Endothelial cell of umbilical vein (primary cell): ENCODE measurements around the gene FZD8. TPM values are rescaled to one million over a fixed set of nuclear protein-coding genes. Genes with fewer than 3 reads are reported as not detected.

ENCODE experiments used
- BruUV-seq: library from RNA; stranded (reverse); fragments of 400-500 nt; replicated peaks from 2 replicates; lab custom pipeline; 2021; lab: Mats Ljungman, UMichigan
- CTCF ChIA-PET: fragments of 300-600, 350-600 bp; sonication (Branson Sonifier 250); formaldehyde crosslinking; loops from one replicate; lab custom pipeline; 2021; ENCODE audit warnings: antibody characterized with exemption, inconsistent platforms; lab: Charles Lee
- POLR2A ChIA-PET: fragments of 300-600, 350-600 bp; sonication (Branson Sonifier 250); formaldehyde crosslinking; loops from one replicate; lab custom pipeline; 2021; ENCODE audit warnings: antibody characterized with exemption, inconsistent platforms; lab: Charles Lee
- DNase-seq: peaks from one replicate; pipeline ENCODE4 v3.0.0-alpha.2; 2011; ENCODE audit warnings: low read depth, low spot score
- FAIRE-seq: peaks from 2 replicates; lab custom pipeline; 2011; peaks lifted over from hg19 to GRCh38; lab: Jason Lieb, UNC
- H2AFZ ChIP-seq: 2 replicates; pipeline ENCODE4 v1.6.0; 2012; ENCODE audit warnings: low read depth, low read length, control low read depth, inconsistent platforms
- H3K27ac ChIP-seq: 2 replicates; pipeline ENCODE4 v1.5.1; 2011; ENCODE audit warnings: low read depth, mild to moderate bottlenecking, control low read depth, low read length, moderate library complexity; ENCODE audit not compliant: insufficient read depth
- H3K27me3 ChIP-seq, 2 experiments: 2 replicates each; pipeline versions ENCODE4 v1.6.0 to v1.6.1; 2011; ENCODE audit warnings: low read length in 2 of 2, mixed read lengths in 1 of 2; ENCODE audit not compliant: control insufficient read depth in 2 of 2, insufficient read depth in 2 of 2
- H3K36me3 ChIP-seq, 2 experiments: 2 replicates in 1 of 2; 3 replicates in 1 of 2; pipeline ENCODE4 v1.5.1; 2011; ENCODE audit warnings: low read length in 2 of 2, mild to moderate bottlenecking in 1 of 2, moderate library complexity in 1 of 2; ENCODE audit not compliant: control insufficient read depth in 2 of 2, insufficient read depth in 2 of 2; ENCODE audit errors: extremely low read depth in 1 of 2
- H3K4me1 ChIP-seq: 3 replicates; pipeline ENCODE4 v1.5.1; 2011; ENCODE audit warnings: mild to moderate bottlenecking, low read length; ENCODE audit not compliant: control insufficient read depth, insufficient read depth; ENCODE audit errors: extremely low read depth
- H3K4me2 ChIP-seq: 2 replicates; pipeline ENCODE4 v1.6.1; 2011; ENCODE audit warnings: low read length, control low read depth, mixed read lengths; ENCODE audit not compliant: insufficient read depth
- H3K4me3 ChIP-seq, 3 experiments: fragments of 200-600 bp in 1 of 3; sonication (generic), shearing (Covaris generic) in 1 of 3; replicated peaks in 1 of 3; 2 replicates each; pipeline ENCODE4 v1.5.1; 2011 to 2016; ENCODE audit warnings: control low read depth in 3 of 3, low read length in 3 of 3, mild to moderate bottlenecking in 2 of 3, inconsistent platforms in 1 of 3, low read depth in 1 of 3, moderate library complexity in 1 of 3; ENCODE audit not compliant: insufficient read depth in 1 of 3
- H3K79me2 ChIP-seq: 2 replicates; pipeline ENCODE4 v1.6.0; 2012; ENCODE audit warnings: low read length, inconsistent platforms; ENCODE audit not compliant: control insufficient read depth, insufficient read depth
- H3K9ac ChIP-seq: replicated peaks from 2 replicates; pipeline ENCODE3; 2011; ENCODE audit warnings: low read length, control low read depth; ENCODE audit not compliant: insufficient read depth; ENCODE audit errors: extremely low read depth
- H3K9me1 ChIP-seq: replicated peaks from 3 replicates; pipeline ENCODE4 v1.6.0; 2011; ENCODE audit warnings: mild to moderate bottlenecking, low read length; ENCODE audit not compliant: control insufficient read depth, insufficient read depth; ENCODE audit errors: extremely low read depth
- H3K9me3 ChIP-seq: replicated peaks from 2 replicates; pipeline ENCODE4 v1.5.1; 2012; ENCODE audit warnings: low read length, inconsistent platforms; ENCODE audit not compliant: control insufficient read depth, insufficient read depth
- H4K20me1 ChIP-seq: replicated peaks from 2 replicates; pipeline ENCODE3; 2011; ENCODE audit warnings: mild to moderate bottlenecking, low read length; ENCODE audit not compliant: control insufficient read depth, insufficient read depth; ENCODE audit errors: extremely low read depth
- EZH2 ChIP-seq: IDR thresholded peaks from 2 replicates; pipeline ENCODE4 v1.6.1; 2012; ENCODE audit warnings: borderline replicate concordance, low read depth, mild to moderate bottlenecking, moderate library complexity, low read length, inconsistent platforms; ENCODE audit not compliant: severe bottlenecking
- FOS ChIP-seq: IDR thresholded peaks from 2 replicates; pipeline ENCODE4 v1.6.1; 2011; ENCODE audit warnings: mild to moderate bottlenecking, low read length, moderate library complexity, borderline replicate concordance; ENCODE audit not compliant: insufficient read depth
- MAX ChIP-seq: IDR thresholded peaks from 2 replicates; pipeline ENCODE4 v1.6.1; 2011; ENCODE audit not compliant: insufficient read depth, insufficient read length
- dilution Hi-C: fragments of 300-500 bp; cut with MboI; formaldehyde crosslinking; loops from one replicate; pipeline ENCODE4 v1.15.0; 2019; ENCODE audit warnings: low sequenced_read_pairs; ENCODE audit not compliant: extremely low pct_ligation_motif_present
- intact Hi-C: fragments of 100-400 bp; cut with micrococcal nuclease; formaldehyde crosslinking; loops from one replicate; pipeline ENCODE4 v1.10.0; 2022
- polyA plus RNA-seq, 4 experiments: library from polyadenylated mRNA; depleted of rRNA in 3 of 4; stranded (reverse) in 3 of 4; unstranded in 1 of 4; fragments of >200 nt; gene quantifications; 2 replicates each; pipeline versions ENCODE4 v1.2.1 to v1.2.3, GENCODE V29; 2011 to 2012; ENCODE audit warnings: missing spikeins in 1 of 4
- total RNA-seq: library from RNA; stranded (reverse); gene quantifications from 2 replicates; pipeline ENCODE4 v1.2.3, GENCODE V29; 2021

Gene FZD8
- total and polyA plus RNA-seq, 2 donors (not counting 3 experiments of a cell fraction or from before 2014, with no cell fraction given), result 6.2 to 11.1 TPM

GRCh38 chr10:35607475-35608327 lies 34.4 kb downstream of the FZD8 start:
- Histone ChIP-seq H3K79me2 (no peaks in the 10 kb centered on the region), H3K27me3 (peaks cover 20 to 28% of the 10 kb centered on the region in 2 experiments), H3K27ac (no peak overlapping the region), H3K9me3 (no peaks in the 10 kb centered on the region), H3K36me3 (no peaks in the 10 kb centered on the region), H3K9ac (peak overlapping the region; percentile 34), H3K4me1 (no peaks in the 10 kb centered on the region), H4K20me1 (no peaks in the 10 kb centered on the region), H3K9me1 (no peaks in the 10 kb centered on the region), H3K4me3 (peak overlapping the region; percentile 10 to 56 (median 32)), H2AFZ (peak overlapping the region; percentile 98), H3K4me2 (peak overlapping the region; percentile 80)
- intact Hi-C loops (no loop called here), dilution Hi-C loops (no loop called here)
- FAIRE-seq, result peak; percentile 46
- no peak for DNase-seq
- ChIA-PET CTCF (interaction anchor here (1.0 kb wide), 1 partner anchor 44 kb away, joined by 3 read pairs; no protein-coding TSS in a partner anchor), POLR2A (no interaction called here)
- peak; percentile 56 for TF ChIP-seq EZH2
- TF ChIP-seq MAX, result no peak
- no TSS peak for BruUV-seq

GRCh38 chr10:35606430-35606829 lies 35.7 kb downstream of the FZD8 start:
- Histone ChIP-seq H3K79me2 (no peaks in the 10 kb centered on the region), H2AFZ (no peak overlapping the region), H4K20me1 (no peaks in the 10 kb centered on the region), H3K4me1 (no peaks in the 10 kb centered on the region), H3K27me3 (peaks cover 16 to 28% of the 10 kb centered on the region in 2 experiments), H3K9me1 (no peaks in the 10 kb centered on the region), H3K36me3 (no peaks in the 10 kb centered on the region), H3K27ac (no peak overlapping the region), H3K4me2 (no peak overlapping the region), H3K9me3 (no peaks in the 10 kb centered on the region), H3K4me3 (no peak overlapping the region), H3K9ac (no peak overlapping the region)
- POLR2A ChIA-PET, result no interaction called here
- CTCF ChIA-PET, result interaction anchor here (1.0 kb wide), 1 partner anchor 14 kb away, joined by 3 read pairs; no protein-coding TSS in a partner anchor
- intact Hi-C loops, result no loop called here
- TF ChIP-seq EZH2 (no peak), FOS (peak; percentile 34)
- DNase-seq, result no peak
- dilution Hi-C loops, result no loop called here
- no TSS peak for BruUV-seq
- FAIRE-seq, result peak; percentile 86
